GM12878 (cell line): ENCODE results near the gene ARID4B. TPM values are rescaled to one million over a fixed set of nuclear protein-coding genes. Genes with fewer than 3 reads are reported as not detected.

Experiments
- ATAC-seq: fragments of 200-7000 bp; cut with Tn5 transposase; 3 replicates; pipeline ENCODE4 v1.9.1; 2020; ENCODE audit warnings: mild to moderate bottlenecking, moderate library complexity
- BruUV-seq: library from RNA; stranded (reverse); fragments of 400-500 nt; replicated peaks from 2 replicates; lab custom pipeline; 2021; lab: Mats Ljungman, UMichigan
- CTCF ChIA-PET: fragments of 300-600 bp; sonication (Branson Sonifier 250); formaldehyde crosslinking; extraction: SDS; loops from one replicate; lab custom pipeline; 2021; ENCODE audit warnings: inconsistent platforms; lab: Yijun Ruan, JAX
- POLR2A ChIA-PET: fragments of 350-600 bp; formaldehyde crosslinking; extraction: SDS; loops from one replicate; lab custom pipeline; 2021; ENCODE audit warnings: inconsistent platforms; lab: Charles Lee
- RAD21 ChIA-PET: fragments of 300-600 bp; sonication (Branson Sonifier 250); formaldehyde crosslinking; loops from one replicate; lab custom pipeline; 2023; ENCODE audit warnings: antibody characterized with exemption; ENCODE audit not compliant: unreplicated experiment; lab: Charles Lee
- SMC1A ChIA-PET: fragments of 300-600 bp; sonication (Branson Sonifier 250); formaldehyde crosslinking; loops from one replicate; lab custom pipeline; 2023; ENCODE audit not compliant: unreplicated experiment, uncharacterized antibody; lab: Charles Lee
- DNase-seq: peaks from one replicate; pipeline ENCODE4 v3.0.0-alpha.2; 2011; ENCODE audit warnings: low read depth, low spot score
- FAIRE-seq: peaks from 3 replicates; lab custom pipeline; 2011; peaks lifted over from hg19 to GRCh38; lab: Jason Lieb, UNC
- H2AFZ ChIP-seq: 2 replicates; pipeline ENCODE4 v1.6.0; 2011; ENCODE audit warnings: low read depth, low read length, control low read depth; ENCODE audit not compliant: control insufficient read depth
- H3K27ac ChIP-seq: 2 replicates; pipeline ENCODE4 v1.5.1; 2011; ENCODE audit warnings: control low read depth; ENCODE audit not compliant: control insufficient read depth, insufficient read depth
- H3K27me3 ChIP-seq, 2 experiments: replicated peaks in 1 of 2; 2 replicates each; pipeline versions ENCODE4 v1.6.0 to v1.6.1; 2011; ENCODE audit warnings: low read length in 1 of 2; ENCODE audit not compliant: control insufficient read depth in 2 of 2, insufficient read depth in 2 of 2
- H3K36me3 ChIP-seq, 2 experiments: 2 replicates each; pipeline ENCODE4 v1.5.1; 2011; ENCODE audit warnings: low read length in 1 of 2; ENCODE audit not compliant: control insufficient read depth in 2 of 2, insufficient read depth in 2 of 2
- H3K4me1 ChIP-seq: 2 replicates; pipeline ENCODE4 v1.6.1; 2011; ENCODE audit warnings: mild to moderate bottlenecking, low read length, moderate library complexity, mixed read lengths; ENCODE audit not compliant: control insufficient read depth, insufficient read depth
- H3K4me2 ChIP-seq: 2 replicates; pipeline ENCODE4 v1.6.0; 2011; ENCODE audit warnings: control low read depth; ENCODE audit not compliant: control insufficient read depth, insufficient read depth
- H3K4me3 ChIP-seq: fragments of 200-600 bp; sonication (generic); 2 replicates; pipeline ENCODE4 v1.5.1; 2016
- H3K79me2 ChIP-seq: 2 replicates; pipeline ENCODE4 v1.6.0; 2011; ENCODE audit warnings: low read length; ENCODE audit not compliant: control insufficient read depth, insufficient read depth
- H3K9ac ChIP-seq: 2 replicates; pipeline ENCODE4 v1.8.0; 2011; ENCODE audit warnings: low read length, control low read depth, mixed read lengths; ENCODE audit not compliant: control insufficient read depth, insufficient read depth
- H3K9me3 ChIP-seq: replicated peaks from 3 replicates; pipeline ENCODE4 v1.5.1; 2011; ENCODE audit warnings: mild to moderate bottlenecking, low read length; ENCODE audit not compliant: control insufficient read depth, insufficient read depth
- H4K20me1 ChIP-seq: 2 replicates; pipeline ENCODE4 v1.6.0; 2011; ENCODE audit not compliant: control insufficient read depth, insufficient read depth
- BCLAF1 ChIP-seq: fragments of 450-650 bp; IDR thresholded peaks from 2 replicates; pipeline ENCODE4 v1.6.1; 2017; ENCODE audit warnings: antibody characterized with exemption, mild to moderate bottlenecking, moderate library complexity
- CHD2 ChIP-seq: IDR thresholded peaks from 2 replicates; pipeline ENCODE4 v1.6.1; 2011; ENCODE audit warnings: low read depth, low read length, improper control_type of control experiment, borderline replicate concordance
- ETV6 ChIP-seq, 2 experiments: fragments of 450-650 bp in 1 of 2; IDR thresholded peaks in 1 of 2; conservative IDR thresholded peaks in 1 of 2; 2 replicates each; pipeline ENCODE4 v1.6.1; 2014; ENCODE audit warnings: antibody characterized with exemption in 1 of 2, borderline replicate concordance in 1 of 2, low read depth in 1 of 2, mild to moderate bottlenecking in 1 of 2, moderate library complexity in 1 of 2
- EZH2 ChIP-seq: IDR thresholded peaks from 2 replicates; pipeline ENCODE4 v1.6.1; 2012; ENCODE audit warnings: low read depth, mild to moderate bottlenecking, control low read depth, inconsistent platforms, low read length, borderline replicate concordance; ENCODE audit not compliant: control insufficient read depth
- MEF2A ChIP-seq: IDR thresholded peaks from 2 replicates; pipeline ENCODE4 v1.6.1; 2011; ENCODE audit warnings: low read depth, mild to moderate bottlenecking, low read length, moderate library complexity; ENCODE audit not compliant: insufficient read depth
- NBN ChIP-seq: fragments of 450-650 bp; IDR thresholded peaks from 2 replicates; pipeline ENCODE4 v1.6.1; 2016
- NRF1 ChIP-seq: conservative IDR thresholded peaks from 2 replicates; pipeline ENCODE4 v1.6.1; 2011; ENCODE audit warnings: mild to moderate bottlenecking, low read depth, low read length, improper control_type of control experiment
- PKNOX1 ChIP-seq: fragments of 450-650 bp; IDR thresholded peaks from 2 replicates; pipeline ENCODE4 v1.6.1; 2016; ENCODE audit warnings: mild to moderate bottlenecking
- POU2F2 ChIP-seq: IDR thresholded peaks from 3 replicates; pipeline ENCODE4 v1.6.1; 2011; ENCODE audit warnings: low read depth, mild to moderate bottlenecking, low read length, borderline replicate concordance
- RAD51 ChIP-seq: fragments of 450-650 bp; IDR thresholded peaks from 2 replicates; pipeline ENCODE4 v1.6.1; 2016; ENCODE audit warnings: moderate library complexity, mild to moderate bottlenecking, inconsistent platforms
- SMAD5 ChIP-seq: IDR thresholded peaks from 2 replicates; pipeline ENCODE4 v1.6.1; 2016; ENCODE audit warnings: antibody characterized with exemption, low read depth
- SREBF2 ChIP-seq: IDR thresholded peaks from 2 replicates; pipeline ENCODE4 v1.6.1; 2012; ENCODE audit warnings: mild to moderate bottlenecking, low read length
- TARDBP ChIP-seq: IDR thresholded peaks from 2 replicates; pipeline ENCODE4 v1.6.1; 2016; ENCODE audit warnings: borderline replicate concordance
- TCF3 ChIP-seq: IDR thresholded peaks from 2 replicates; pipeline ENCODE4 v1.6.1; 2012; ENCODE audit warnings: low read depth, mild to moderate bottlenecking, low read length, borderline replicate concordance; ENCODE audit not compliant: insufficient read depth
- WRNIP1 ChIP-seq: IDR thresholded peaks from 2 replicates; pipeline ENCODE4 v1.6.1; 2011; ENCODE audit warnings: low read depth, low read length, improper control_type of control experiment, borderline replicate concordance
- WGBS: methylation state at CpG from one replicate; pipeline ENCODE4 v1.1.6; 2016; ENCODE audit warnings: low lambda C conversion rate; ENCODE audit not compliant: insufficient replicate concordance, insufficient coverage; ENCODE audit errors: missing lambda C conversion rate; 5-methylcytosine and 5-hydroxymethylcytosine counted together
- in situ Hi-C: fragments of 300-500 bp; cut with MboI; formaldehyde crosslinking; loops from 9 replicates; pipeline ENCODE4 v1.14.3; 2018; ENCODE audit warnings: mixed read lengths
- intact Hi-C: fragments of 100-400 bp; cut with micrococcal nuclease; formaldehyde crosslinking; loops from one replicate; pipeline ENCODE4 v1.14.2; 2022; ENCODE audit not compliant: unreplicated experiment
- polyA plus RNA-seq, 11 experiments: library from polyadenylated mRNA; depleted of rRNA in 4 of 11; unstranded in 6 of 11; stranded (reverse) in 5 of 11; fragments of >200 nt; fragmentation: Nextera tagmentation in 4 of 11; fragmentation: Illumina TruSeq in 1 of 11; extraction: Ambion mirVana in 4 of 11; extraction: Trizol in 1 of 11; gene quantifications; 1 replicate in 1 of 11; 2 replicates in 10 of 11; pipeline versions ENCODE4 v1.2.1 to v1.2.3, GENCODE V29; 2011 to 2016; ENCODE audit warnings: inconsistent platforms in 2 of 11, missing spikeins in 2 of 11, low read depth in 1 of 11
- total RNA-seq, 4 experiments: library from RNA; depleted of rRNA in 3 of 4; stranded (reverse); fragments of >200 nt in 3 of 4; fragmentation: Illumina TruSeq in 1 of 4; extraction: Trizol in 1 of 4; gene quantifications; 2 replicates each; pipeline versions ENCODE4 v1.2.1 to v1.2.3, GENCODE V29; 2013 to 2021
- TF ChIP-seq, protein P1 (sequence below): IDR thresholded peaks from 2 replicates; pipeline ENCODE4 v1.6.1; 2012; ENCODE audit warnings: low read length, inconsistent platforms
- TF ChIP-seq, protein P2 (sequence below): fragments of 450-650 bp; IDR thresholded peaks from 2 replicates; pipeline ENCODE4 v1.6.1; 2017; ENCODE audit warnings: low read depth, mild to moderate bottlenecking, moderate library complexity

ARID4B gene
- total and polyA plus RNA-seq, 10 of the 15 experiments (the other 5 are each of a cell fraction or from before 2014, with no cell fraction given) = 13.6 to 39.1 (median 28.0) TPM

- no peak overlapping the region for H2AFZ ChIP-seq
- ChIA-PET CTCF (interaction anchor here (0.8 to 2.8 kb wide), 2 partner anchors 12 to 91 kb away, joined by 3 to 16 read pairs; no protein-coding TSS in a partner anchor), RAD21 (interaction anchor here (0.5 to 2.9 kb wide), 4 partner anchors 11 to 67 kb away, joined by 3 to 15 read pairs (median 6); no protein-coding TSS in a partner anchor), POLR2A (interaction anchor here (0.5 to 3.5 kb wide), 5 partner anchors 8 to 45 kb away, joined by 3 to 16 read pairs (median 3); no protein-coding TSS in a partner anchor), SMC1A (interaction anchor here (0.8 to 4.3 kb wide), 10 partner anchors 11 to 230 kb away, joined by 3 to 21 read pairs (median 4); no protein-coding TSS in a partner anchor)
- DNase-seq = no peak
- ATAC-seq = no peak
- H3K36me3 ChIP-seq = peaks cover 0 to 3% of the 10 kb centered on the region in 2 experiments; a peak in 1 of 4 replicates
- BruUV-seq = no TSS peak
- intact Hi-C loops = loop anchor here (5.0 kb wide), 2 partner anchors 176 to 199 kb away; partner anchors contain the start of genes B3GALNT2 and TOMM20
- TF ChIP-seq NBN (no peak), CHD2 (no peak), RAD51 (no peak), ETV6 (conservative IDR thresholded peaks at IDR 0.05 in 1 of 2, IDR thresholded peaks at IDR 0.05 in 1 of 2; ENCODE audit: borderline replicate concordance in 1 of 2, low read depth in 1 of 2) (no peak), POU2F2 (no peak), BCLAF1 (no peak), WRNIP1 (no peak), TCF3 (no peak), TARDBP (no peak), NRF1 (no peak), SMAD5 (no peak), MEF2A (no peak), SREBF2 (no peak), PKNOX1 (no peak), EZH2 (no peak)
- TF ChIP-seq, protein P1, sequence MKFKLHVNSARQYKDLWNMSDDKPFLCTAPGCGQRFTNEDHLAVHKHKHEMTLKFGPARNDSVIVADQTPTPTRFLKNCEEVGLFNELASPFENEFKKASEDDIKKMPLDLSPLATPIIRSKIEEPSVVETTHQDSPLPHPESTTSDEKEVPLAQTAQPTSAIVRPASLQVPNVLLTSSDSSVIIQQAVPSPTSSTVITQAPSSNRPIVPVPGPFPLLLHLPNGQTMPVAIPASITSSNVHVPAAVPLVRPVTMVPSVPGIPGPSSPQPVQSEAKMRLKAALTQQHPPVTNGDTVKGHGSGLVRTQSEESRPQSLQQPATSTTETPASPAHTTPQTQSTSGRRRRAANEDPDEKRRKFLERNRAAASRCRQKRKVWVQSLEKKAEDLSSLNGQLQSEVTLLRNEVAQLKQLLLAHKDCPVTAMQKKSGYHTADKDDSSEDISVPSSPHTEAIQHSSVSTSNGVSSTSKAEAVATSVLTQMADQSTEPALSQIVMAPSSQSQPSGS = no peak
- TF ChIP-seq, protein P2, sequence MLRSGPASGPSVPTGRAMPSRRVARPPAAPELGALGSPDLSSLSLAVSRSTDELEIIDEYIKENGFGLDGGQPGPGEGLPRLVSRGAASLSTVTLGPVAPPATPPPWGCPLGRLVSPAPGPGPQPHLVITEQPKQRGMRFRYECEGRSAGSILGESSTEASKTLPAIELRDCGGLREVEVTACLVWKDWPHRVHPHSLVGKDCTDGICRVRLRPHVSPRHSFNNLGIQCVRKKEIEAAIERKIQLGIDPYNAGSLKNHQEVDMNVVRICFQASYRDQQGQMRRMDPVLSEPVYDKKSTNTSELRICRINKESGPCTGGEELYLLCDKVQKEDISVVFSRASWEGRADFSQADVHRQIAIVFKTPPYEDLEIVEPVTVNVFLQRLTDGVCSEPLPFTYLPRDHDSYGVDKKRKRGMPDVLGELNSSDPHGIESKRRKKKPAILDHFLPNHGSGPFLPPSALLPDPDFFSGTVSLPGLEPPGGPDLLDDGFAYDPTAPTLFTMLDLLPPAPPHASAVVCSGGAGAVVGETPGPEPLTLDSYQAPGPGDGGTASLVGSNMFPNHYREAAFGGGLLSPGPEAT = no peak
- peaks cover 3% of the 10 kb centered on the region; the same call in 1 of the 2 replicates for H3K4me1 ChIP-seq
- 0% methylated on average over 2 of the region's 2 CpGs for WGBS
- H3K27ac ChIP-seq = peak overlapping the region; percentile 2; the same call in 1 of the 2 replicates
- FAIRE-seq = no peak
- peaks cover 82% of the 10 kb centered on the region for H3K79me2 ChIP-seq
- peak overlapping the region; percentile 84 for H3K4me3 ChIP-seq
- no peaks in the 10 kb centered on the region; the same call in 2 of the 3 replicates for H3K9me3 ChIP-seq
- H3K27me3 ChIP-seq = no peaks in the 10 kb centered on the region
- peak overlapping the region; percentile 86 for H3K4me2 ChIP-seq
- in situ Hi-C loops = no loop called here
- H4K20me1 ChIP-seq = peaks cover 2% of the 10 kb centered on the region
- peak overlapping the region; percentile 96 for H3K9ac ChIP-seq
Measured at GRCh38 chr1:235325854-235326253, 2.1 kb downstream of the ARID4B start.
